Uterus (tissue), 4 donors: ENCODE results near the gene CNNM2. TPM values are rescaled to one million over a fixed set of nuclear protein-coding genes. Genes with fewer than 3 reads are reported as not detected.
A peak's percentile ranks its signal among the peaks of the same experiment; 100 is the strongest.

Experiments
- DNase-seq, 2 donors: peaks; one replicate each; pipeline ENCODE4 v3.0.0-alpha.2; 2019 to 2020
- H3K27ac ChIP-seq, 2 donors: fragments of 200-600 bp; sonication (generic); 1 replicate in 1 of 2; 2 replicates in 1 of 2; pipeline ENCODE4 v1.5.1; 2016 to 2018
- H3K27me3 ChIP-seq, 2 donors: fragments of 200-600 bp; sonication (generic); one replicate each; pipeline ENCODE4 v1.5.1; 2018 to 2019; ENCODE audit warnings: control low read depth in 1 of 2
- H3K36me3 ChIP-seq, 2 donors: fragments of 200-600 bp; sonication (generic); one replicate each; pipeline ENCODE4 v1.5.1; 2019; ENCODE audit warnings: control low read depth in 1 of 2
- H3K4me1 ChIP-seq, 2 donors: fragments of 200-600 bp; sonication (generic); one replicate each; pipeline ENCODE4 v1.5.1; 2018 to 2019; ENCODE audit warnings: control low read depth in 1 of 2
- H3K4me3 ChIP-seq, 2 donors: fragments of 200-600 bp; sonication (generic); 1 replicate in 1 of 2; 2 replicates in 1 of 2; pipeline ENCODE4 v1.5.1; 2018 to 2019; ENCODE audit warnings: mild to moderate bottlenecking in 1 of 2
- H3K9me3 ChIP-seq, 2 donors: fragments of 200-600 bp; sonication (generic); one replicate each; pipeline ENCODE4 v1.5.1; 2019; ENCODE audit warnings: control low read depth in 1 of 2
- POLR2A ChIP-seq, 2 donors: fragments of 450-650 bp; IDR thresholded peaks; one replicate each; pipeline ENCODE4 v1.6.1; 2016; ENCODE audit warnings: antibody characterized with exemption in 2 of 2, mild to moderate bottlenecking in 1 of 2, moderate library complexity in 1 of 2
- intact Hi-C: fragments of 100-400 bp; cut with DNase I; formaldehyde crosslinking; loops from one replicate; pipeline ENCODE4 v1.15.1; 2023; ENCODE audit warnings: low total_unique reads
- total RNA-seq, 4 donors: library from RNA; depleted of rRNA in 3 of 4; stranded (reverse); fragments of >200 nt in 3 of 4; gene quantifications; one replicate each; pipeline versions ENCODE4 v1.1.0 to v1.2.4, GENCODE V29; 2014 to 2023
- TF ChIP-seq, protein P1 (sequence below), 4 experiments: fragments of 200-600 bp in 2 of 4; fragments of 450-650 bp in 2 of 4; sonication (generic) in 2 of 4; IDR thresholded peaks; one replicate each; pipeline ENCODE4 v1.5.1; 2016 to 2019; ENCODE audit warnings: antibody characterized with exemption in 4 of 4, mild to moderate bottlenecking in 2 of 4, moderate library complexity in 1 of 4
- donor health status: DM: yes; HTN: yes; CAD: no.

The CNNM2 gene
- total RNA-seq, 4 donors from 2014 or later, result 5.1 to 11.0 (median 7.4) TPM

- no peaks in the 10 kb centered on the region for H3K27me3 ChIP-seq
- H3K36me3 ChIP-seq, result no peaks in the 10 kb centered on the region
- TF ChIP-seq, protein P1, sequence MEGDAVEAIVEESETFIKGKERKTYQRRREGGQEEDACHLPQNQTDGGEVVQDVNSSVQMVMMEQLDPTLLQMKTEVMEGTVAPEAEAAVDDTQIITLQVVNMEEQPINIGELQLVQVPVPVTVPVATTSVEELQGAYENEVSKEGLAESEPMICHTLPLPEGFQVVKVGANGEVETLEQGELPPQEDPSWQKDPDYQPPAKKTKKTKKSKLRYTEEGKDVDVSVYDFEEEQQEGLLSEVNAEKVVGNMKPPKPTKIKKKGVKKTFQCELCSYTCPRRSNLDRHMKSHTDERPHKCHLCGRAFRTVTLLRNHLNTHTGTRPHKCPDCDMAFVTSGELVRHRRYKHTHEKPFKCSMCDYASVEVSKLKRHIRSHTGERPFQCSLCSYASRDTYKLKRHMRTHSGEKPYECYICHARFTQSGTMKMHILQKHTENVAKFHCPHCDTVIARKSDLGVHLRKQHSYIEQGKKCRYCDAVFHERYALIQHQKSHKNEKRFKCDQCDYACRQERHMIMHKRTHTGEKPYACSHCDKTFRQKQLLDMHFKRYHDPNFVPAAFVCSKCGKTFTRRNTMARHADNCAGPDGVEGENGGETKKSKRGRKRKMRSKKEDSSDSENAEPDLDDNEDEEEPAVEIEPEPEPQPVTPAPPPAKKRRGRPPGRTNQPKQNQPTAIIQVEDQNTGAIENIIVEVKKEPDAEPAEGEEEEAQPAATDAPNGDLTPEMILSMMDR (IDR thresholded peaks at IDR 0.05), result no peak
- no peak for TF ChIP-seq POLR2A (IDR thresholded peaks at IDR 0.05)
- intact Hi-C loops, result no loop called here
- peaks cover 0 to 4% of the 10 kb centered on the region in 2 donors for H3K4me1 ChIP-seq
- DNase-seq, result no peak
- no peaks in the 10 kb centered on the region for H3K9me3 ChIP-seq
- H3K27ac ChIP-seq, result peak overlapping the region in 1 of 2 donors; percentile 35
- H3K4me3 ChIP-seq, result no peak overlapping the region
Observed at GRCh38 chr10:103095005-103095404, 176.9 kb downstream of the CNNM2 start.

DNA sequence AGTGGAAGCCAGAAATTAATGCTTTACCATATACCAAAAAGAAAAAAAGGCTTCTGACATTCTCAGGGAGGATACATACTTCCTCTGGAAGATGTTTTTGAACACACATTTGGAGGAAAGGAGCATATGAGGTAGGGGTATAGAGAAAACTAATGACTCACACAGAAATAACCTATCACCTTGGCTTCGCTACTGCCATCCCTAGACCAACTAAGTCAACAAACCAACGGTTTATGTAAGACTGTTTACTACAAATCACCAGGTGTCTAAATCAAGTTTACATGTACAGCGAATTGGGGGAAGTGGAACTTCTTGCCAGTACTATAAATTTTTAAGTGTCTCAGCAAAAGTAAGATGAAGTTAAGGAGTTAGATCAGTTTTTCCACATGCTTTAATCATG lies 178.0 kb downstream of the CNNM2 start:
- no peak for DNase-seq
- Histone ChIP-seq H3K4me3 (no peak overlapping the region), H3K27ac (peak overlapping the region; percentile 54 to 63), H3K27me3 (no peaks in the 10 kb centered on the region), H3K36me3 (no peaks in the 10 kb centered on the region), H3K9me3 (no peaks in the 10 kb centered on the region), H3K4me1 (peaks cover 0 to 4% of the 10 kb centered on the region in 2 donors)
- intact Hi-C loops, result no loop called here
- TF ChIP-seq, protein P1 (IDR thresholded peaks at IDR 0.05), result no peak
- no peak for TF ChIP-seq POLR2A (IDR thresholded peaks at IDR 0.05)

GRCh38 chr10:103098240-103098639 lies 180.1 kb downstream of the CNNM2 start:
- intact Hi-C loops, result no loop called here

GRCh38 chr10:103100620-103101019 lies 182.5 kb downstream of the CNNM2 start:
- TF ChIP-seq POLR2A (IDR thresholded peaks at IDR 0.05), result no peak
- TF ChIP-seq, protein P1 (IDR thresholded peaks at IDR 0.05), result no peak
- Histone ChIP-seq H3K4me1 (peaks cover 0 to 4% of the 10 kb centered on the region in 2 donors), H3K36me3 (peaks cover 0 to 3% of the 10 kb centered on the region in 2 donors), H3K4me3 (no peak overlapping the region), H3K27me3 (no peaks in the 10 kb centered on the region), H3K27ac (no peak overlapping the region), H3K9me3 (no peaks in the 10 kb centered on the region)
- intact Hi-C loops, result no loop called here
- DNase-seq, result no peak

More at GRCh38 chr10:103098240-103098639, 180.1 kb downstream of the CNNM2 start:
- H3K9me3 ChIP-seq, result no peaks in the 10 kb centered on the region
- H3K4me1 ChIP-seq, result peaks cover 0 to 4% of the 10 kb centered on the region in 2 donors
- H3K36me3 ChIP-seq, result no peaks in the 10 kb centered on the region
- DNase-seq, result no peak
- H3K27me3 ChIP-seq, result no peaks in the 10 kb centered on the region
- no peak overlapping the region for H3K27ac ChIP-seq
- no peak overlapping the region for H3K4me3 ChIP-seq
- TF ChIP-seq, protein P1 (IDR thresholded peaks at IDR 0.05), result no peak

- intact Hi-C loops, result no loop called here
- no peak for TF ChIP-seq POLR2A (IDR thresholded peaks at IDR 0.05)
- TF ChIP-seq, protein P1 (IDR thresholded peaks at IDR 0.05), result no peak
Observed at GRCh38 chr10:103102195-103102594, 184.1 kb downstream of the CNNM2 start.

More at GRCh38 chr10:103102195-103102594, 184.1 kb downstream of the CNNM2 start:
- H3K27me3 ChIP-seq, result no peaks in the 10 kb centered on the region
- H3K4me3 ChIP-seq, result no peak overlapping the region
- no peak overlapping the region for H3K27ac ChIP-seq
- no peak for DNase-seq
- no peaks in the 10 kb centered on the region for H3K4me1 ChIP-seq
- no peaks in the 10 kb centered on the region for H3K9me3 ChIP-seq
- peaks cover 0 to 3% of the 10 kb centered on the region in 2 donors for H3K36me3 ChIP-seq
